HG02885 (cell line): ENCODE data around the gene USH1C.

Experiments
- ATAC-seq: cut with Tn5 transposase; IDR thresholded peaks from one replicate; pipeline ENCODE4 v1.9.1; 2021; ENCODE audit warnings: mild to moderate bottlenecking; ENCODE audit not compliant: unreplicated experiment, poor library complexity

Gene USH1C

GRCh38 chr11:17479284-17480214, 64.7 kb downstream of the USH1C start:
- ATAC-seq = no peak

GRCh38 chr11:17478070-17478469, 66.1 kb downstream of the USH1C start:
- ATAC-seq = no peak

GRCh38 chr11:17477361-17477760, 66.9 kb downstream of the USH1C start:
- ATAC-seq = no peak

- ATAC-seq = no peak
These were observed 67.2 kb downstream of the USH1C start for GRCh38 chr11:17477084-17477333.

- ATAC-seq = no peak
These were observed 67.7 kb downstream of the USH1C start, which contains the start of gene ABCC8 for GRCh38 chr11:17476317-17477083. Gene ABCC8 (minus strand): TSS chr11:17476845. CDS start chr11:17476776, 69 bp downstream.

GRCh38 chr11:17475666-17476316, 68.4 kb downstream of the USH1C start:
- ATAC-seq = no peak

- ATAC-seq = no peak
These were observed 71.0 kb downstream of the USH1C start for GRCh38 chr11:17473071-17473744.

- no peak for ATAC-seq
These were observed 71.7 kb downstream of the USH1C start for GRCh38 chr11:17472467-17472866.

GRCh38 chr11:17471501-17471900, 72.7 kb downstream of the USH1C start:
- no peak for ATAC-seq

- ATAC-seq = no peak
These were observed 74.2 kb downstream of the USH1C start for GRCh38 chr11:17469998-17470397.

GRCh38 chr11:17468122-17468521, 76.1 kb downstream of the USH1C start:
- no peak for ATAC-seq

- ATAC-seq = no peak
These were observed 80.6 kb downstream of the USH1C start for GRCh38 chr11:17463546-17464174.

- ATAC-seq = no peak
These were observed 81.3 kb downstream of the USH1C start for GRCh38 chr11:17462940-17463339.

GRCh38 chr11:17460406-17460805, 83.8 kb downstream of the USH1C start:
- no peak for ATAC-seq

GRCh38 chr11:17459236-17459896, 84.8 kb downstream of the USH1C start:
- no peak for ATAC-seq

GRCh38 chr11:17458268-17458667, 85.9 kb downstream of the USH1C start:
- no peak for ATAC-seq

GRCh38 chr11:17457396-17458173, 86.6 kb downstream of the USH1C start:
- no peak for ATAC-seq

- no peak for ATAC-seq
These were observed 91.5 kb downstream of the USH1C start for GRCh38 chr11:17452668-17453067.

GRCh38 chr11:17449158-17449557, 95.1 kb downstream of the USH1C start:
- ATAC-seq = no peak
